HEK293 (cell line): ENCODE results near the gene C6orf141.

ENCODE experiments used
- CTCF ChIA-PET: fragments of 350-600 bp; formaldehyde crosslinking; extraction: SDS; loops from one replicate; lab custom pipeline; 2021; ENCODE audit warnings: antibody characterized with exemption; lab: Yijun Ruan, JAX
- POLR2A ChIA-PET: fragments of 300-600 bp; formaldehyde crosslinking; extraction: SDS; loops from one replicate; lab custom pipeline; 2020; ENCODE audit warnings: antibody characterized with exemption, inconsistent platforms; lab: Yijun Ruan, JAX
- H3K27ac ChIP-seq: fragments of 200-500 bp; sonication (Bioruptor generic); 2 replicates; pipeline ENCODE4 v1.5.1; 2014; ENCODE audit warnings: low read depth, low read length, control low read depth, inconsistent platforms; ENCODE audit errors: extremely low read depth
- H3K36me3 ChIP-seq, 2 experiments: fragments of 200-500 bp in 1 of 2; sonication (Bioruptor generic) in 1 of 2; 1 replicate in 1 of 2; 2 replicates in 1 of 2; pipeline ENCODE4 v1.5.1; 2014 to 2017; ENCODE audit warnings: inconsistent platforms in 2 of 2, low read length in 2 of 2; ENCODE audit not compliant: control insufficient read depth in 2 of 2, insufficient read depth in 1 of 2
- H3K4me1 ChIP-seq: fragments of 200-500 bp; sonication (Bioruptor generic); 2 replicates; pipeline ENCODE4 v1.5.1; 2014; ENCODE audit warnings: mild to moderate bottlenecking, low read length, inconsistent platforms; ENCODE audit not compliant: control insufficient read depth, insufficient read depth
- H3K4me3 ChIP-seq: 2 replicates; pipeline ENCODE4 v1.5.1; 2011; ENCODE audit warnings: low read depth, mild to moderate bottlenecking, control low read depth, low read length, moderate library complexity
- H3K9me3 ChIP-seq: fragments of 200-500 bp; sonication (Bioruptor generic); 2 replicates; pipeline ENCODE4 v1.5.1; 2014; ENCODE audit warnings: low read depth, low read length, inconsistent platforms; ENCODE audit not compliant: control insufficient read depth, insufficient read depth
- EGR2 ChIP-seq: fragments of 450-650 bp; formaldehyde crosslinking; IDR thresholded peaks from 2 replicates; pipeline ENCODE4 v1.5.1; 2016; ENCODE audit warnings: low read depth, missing biosample characterization, missing genetic modification characterization
- GFI1B ChIP-seq: fragments of 450-650 bp; formaldehyde crosslinking; IDR thresholded peaks from 2 replicates; pipeline ENCODE4 v1.5.1; 2016; ENCODE audit warnings: missing biosample characterization, missing genetic modification characterization
- GLIS2 ChIP-seq: fragments of 450-650 bp; formaldehyde crosslinking; IDR thresholded peaks from 2 replicates; pipeline ENCODE4 v1.5.1; 2016; ENCODE audit warnings: missing biosample characterization, missing genetic modification characterization
- KLF8 ChIP-seq: fragments of 450-650 bp; formaldehyde crosslinking; IDR thresholded peaks from 2 replicates; pipeline ENCODE4 v1.5.1; 2016; ENCODE audit warnings: missing biosample characterization, missing genetic modification characterization
- OSR2 ChIP-seq: fragments of 450-650 bp; formaldehyde crosslinking; IDR thresholded peaks from 2 replicates; pipeline ENCODE4 v1.5.1; 2016; ENCODE audit warnings: missing biosample characterization, missing genetic modification characterization
- PRDM1 ChIP-seq: fragments of 450-650 bp; formaldehyde crosslinking; IDR thresholded peaks from 2 replicates; pipeline ENCODE4; 2016; ENCODE audit warnings: missing biosample characterization, missing genetic modification characterization
- SCRT1 ChIP-seq: fragments of 450-650 bp; formaldehyde crosslinking; IDR thresholded peaks from 2 replicates; pipeline ENCODE4 v1.5.1; 2016; ENCODE audit warnings: missing biosample characterization, missing genetic modification characterization, borderline replicate concordance
- SETDB1 ChIP-seq: IDR thresholded peaks from one replicate; pipeline ENCODE4 v1.6.1; 2017; ENCODE audit warnings: mild to moderate bottlenecking, low read length, moderate library complexity, mixed read lengths; ENCODE audit not compliant: insufficient read length
- ZBTB20 ChIP-seq: fragments of 450-650 bp; formaldehyde crosslinking; IDR thresholded peaks from 2 replicates; pipeline ENCODE4 v1.5.1; 2016; ENCODE audit warnings: missing biosample characterization, missing genetic modification characterization
- ZFHX2 ChIP-seq: fragments of 450-650 bp; formaldehyde crosslinking; conservative IDR thresholded peaks from 2 replicates; pipeline ENCODE4 v1.5.1; 2016; ENCODE audit warnings: missing biosample characterization, missing genetic modification characterization
- ZFP41 ChIP-seq: fragments of 450-650 bp; formaldehyde crosslinking; IDR thresholded peaks from 2 replicates; pipeline ENCODE4 v1.5.1; 2016; ENCODE audit warnings: missing biosample characterization, missing genetic modification characterization, borderline replicate concordance
- ZNF146 ChIP-seq: fragments of 450-650 bp; formaldehyde crosslinking; IDR thresholded peaks from 2 replicates; pipeline ENCODE4 v1.5.1; 2016; ENCODE audit warnings: missing biosample characterization, missing genetic modification characterization
- ZNF174 ChIP-seq: fragments of 450-650 bp; formaldehyde crosslinking; IDR thresholded peaks from 2 replicates; pipeline ENCODE4 v1.5.0; 2017; ENCODE audit warnings: missing biosample characterization, mild to moderate bottlenecking, missing genetic modification characterization
- ZNF175 ChIP-seq: fragments of 450-650 bp; formaldehyde crosslinking; IDR thresholded peaks from 2 replicates; pipeline ENCODE4 v1.5.1; 2016; ENCODE audit warnings: missing biosample characterization, missing genetic modification characterization
- ZNF239 ChIP-seq: fragments of 450-650 bp; formaldehyde crosslinking; IDR thresholded peaks from 2 replicates; pipeline ENCODE4 v1.5.1; 2016; ENCODE audit warnings: missing biosample characterization, missing genetic modification characterization
- ZNF324 ChIP-seq: fragments of 450-650 bp; formaldehyde crosslinking; IDR thresholded peaks from 2 replicates; pipeline ENCODE4 v1.5.1; 2016; ENCODE audit warnings: missing biosample characterization, missing genetic modification characterization
- ZNF366 ChIP-seq: fragments of 450-650 bp; formaldehyde crosslinking; conservative IDR thresholded peaks from 2 replicates; pipeline ENCODE4 v1.5.1; 2016; ENCODE audit warnings: missing biosample characterization, missing genetic modification characterization
- ZNF529 ChIP-seq: fragments of 450-650 bp; formaldehyde crosslinking; IDR thresholded peaks from 2 replicates; pipeline ENCODE4 v1.5.1; 2017; ENCODE audit warnings: missing genetic modification characterization, missing biosample characterization; ENCODE audit not compliant: insufficient replicate concordance
- ZNF530 ChIP-seq: fragments of 450-650 bp; formaldehyde crosslinking; IDR thresholded peaks from 2 replicates; pipeline ENCODE4 v1.5.1; 2016; ENCODE audit warnings: low read depth, missing biosample characterization, missing genetic modification characterization
- ZNF677 ChIP-seq: fragments of 450-650 bp; IDR thresholded peaks from 2 replicates; pipeline ENCODE4 v1.5.0; 2018; ENCODE audit warnings: missing biosample characterization, mild to moderate bottlenecking, missing genetic modification characterization, moderate library complexity
- ZNF76 ChIP-seq: fragments of 450-650 bp; formaldehyde crosslinking; IDR thresholded peaks from 2 replicates; pipeline ENCODE4; 2016; ENCODE audit warnings: low read depth, missing biosample characterization, missing genetic modification characterization, borderline replicate concordance
- ZNF830 ChIP-seq: fragments of 450-650 bp; IDR thresholded peaks from 2 replicates; pipeline ENCODE4 v1.5.0; 2018; ENCODE audit warnings: missing biosample characterization, missing genetic modification characterization, low read depth, mild to moderate bottlenecking, moderate library complexity
- TF ChIP-seq, protein P1 (sequence below): fragments of 450-650 bp; formaldehyde crosslinking; IDR thresholded peaks from 2 replicates; pipeline ENCODE4 v1.5.1; 2016; ENCODE audit warnings: missing biosample characterization, missing genetic modification characterization
- TF ChIP-seq, protein P2 (sequence below): fragments of 450-650 bp; formaldehyde crosslinking; IDR thresholded peaks from 2 replicates; pipeline ENCODE4 v1.5.1; 2016; ENCODE audit warnings: missing biosample characterization, missing genetic modification characterization
- TF ChIP-seq, protein P3 (sequence below): fragments of 450-650 bp; formaldehyde crosslinking; IDR thresholded peaks from 2 replicates; pipeline ENCODE4 v1.5.1; 2017; ENCODE audit warnings: missing biosample characterization, missing genetic modification characterization
- TF ChIP-seq, protein P4 (sequence below): fragments of 450-650 bp; formaldehyde crosslinking; IDR thresholded peaks from 2 replicates; pipeline ENCODE4 v1.5.1; 2016; ENCODE audit warnings: missing biosample characterization, missing genetic modification characterization

C6orf141 gene

DNA sequence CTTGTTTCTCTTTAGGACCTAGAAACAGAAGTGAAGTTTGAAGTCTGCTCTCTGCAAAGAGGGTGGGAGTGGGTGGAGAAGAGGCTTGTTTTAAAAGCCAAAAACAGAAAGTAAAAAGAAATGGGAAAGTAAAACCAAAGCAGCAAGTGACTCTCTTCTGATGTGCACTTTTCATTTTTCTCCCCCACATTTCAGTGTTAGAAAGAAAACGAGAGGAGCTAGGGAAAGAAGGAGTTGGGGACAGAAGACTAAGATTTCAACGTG, 1.3 kb downstream of the C6orf141 start:
- TF ChIP-seq EGR2 (tag by site-specific recombination) (peak; percentile 30; the same call in 1 of the 2 replicates), PRDM1 (peak; percentile 97), ZFHX2 (peak; percentile 35), ZNF324 (tag by site-specific recombination) (no peak)
- POLR2A ChIA-PET: interaction anchor here (2.0 to 5.0 kb wide), 2 partner anchors 10 to 21 kb away, joined by 7 to 39 read pairs; no protein-coding TSS in a partner anchor
- H3K4me3 ChIP-seq: peak overlapping the region; percentile 75
- CTCF ChIA-PET: interaction anchor here (0.6 to 5.2 kb wide), 7 partner anchors 10 to 1008 kb away, joined by 3 to 30 read pairs (median 4); no protein-coding TSS in a partner anchor
- H3K9me3 ChIP-seq: no peaks in the 10 kb centered on the region
- H3K36me3 ChIP-seq: peaks cover 0 to 4% of the 10 kb centered on the region in 2 experiments; a peak in 1 of 3 replicates
- H3K4me1 ChIP-seq: peaks cover 5% of the 10 kb centered on the region; the same call in 1 of the 2 replicates
- H3K27ac ChIP-seq: no peak overlapping the region; the same call in 1 of the 2 replicates

DNA sequence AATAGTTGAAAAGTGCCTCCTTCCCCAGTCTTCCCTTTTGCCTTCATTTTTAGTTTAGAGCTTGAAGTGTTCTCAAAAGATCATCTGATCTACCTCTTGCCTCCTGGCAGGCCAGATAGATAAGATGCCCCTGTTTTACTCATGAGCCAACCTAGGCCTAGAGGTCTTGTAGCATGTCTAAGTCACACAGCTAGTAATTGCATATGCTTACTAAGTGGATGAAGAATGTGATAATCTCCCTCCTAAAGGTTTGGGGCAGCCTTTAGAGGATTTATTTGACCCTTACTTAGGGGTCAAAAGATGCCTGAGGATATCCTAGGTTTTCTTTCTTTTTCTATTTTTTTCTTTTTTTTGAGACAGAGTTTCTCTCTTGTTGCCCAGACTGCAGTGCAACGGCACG, 2.1 kb downstream of the C6orf141 start:
- no peak overlapping the region for H3K27ac ChIP-seq

DNA sequence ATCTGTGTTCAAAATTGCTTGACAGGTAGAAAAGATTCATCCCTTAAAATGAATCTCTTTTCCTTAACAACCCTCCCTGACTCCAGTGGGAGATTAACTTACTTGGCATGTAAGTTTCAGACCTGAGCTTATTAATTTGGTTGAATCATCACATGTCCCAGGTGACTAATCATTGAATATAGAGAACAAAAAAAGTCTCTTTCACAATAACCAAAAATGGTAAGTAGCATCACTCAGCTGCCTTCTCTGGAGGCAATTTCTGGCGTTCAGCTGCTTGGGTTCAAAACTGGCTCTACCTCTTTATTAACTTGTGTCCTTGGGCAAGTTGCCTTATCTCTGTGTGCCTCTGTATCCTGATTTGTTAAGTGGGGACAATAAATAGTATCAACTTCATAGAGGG, 2.9 kb downstream of the C6orf141 start:
- no peak for TF ChIP-seq ZFHX2
- 0 out of 2 replicates have a peak, but pooled peaks have one; percentile 9 for TF ChIP-seq ZNF366
- TF ChIP-seq OSR2: 0 out of 2 replicates have a peak, but pooled peaks have one; percentile 25
- Histone ChIP-seq H3K4me3 (peak overlapping the region; percentile 3; the same call in 1 of the 2 replicates), H3K4me1 (peaks cover 5% of the 10 kb centered on the region; the same call in 1 of the 2 replicates), H3K9me3 (no peaks in the 10 kb centered on the region), H3K36me3 (peaks cover 0 to 9% of the 10 kb centered on the region in 2 experiments; a peak in 1 of 3 replicates), H3K27ac (no peak overlapping the region)
- ChIA-PET CTCF (interaction anchor here (0.5 to 2.0 kb wide), 5 partner anchors 9 to 1772 kb away, joined by 3 to 15 read pairs (median 4); no protein-coding TSS in a partner anchor), POLR2A (interaction anchor here (0.6 to 5.0 kb wide), 2 partner anchors 12 to 16 kb away, joined by 3 to 39 read pairs; no protein-coding TSS in a partner anchor)

More for the DNA sequence above, 2.1 kb downstream of the C6orf141 start:
- Histone ChIP-seq H3K36me3 (peaks cover 0 to 4% of the 10 kb centered on the region in 2 experiments; a peak in 1 of 3 replicates), H3K4me3 (peak overlapping the region; percentile 75), H3K9me3 (no peaks in the 10 kb centered on the region), H3K4me1 (peaks cover 5% of the 10 kb centered on the region; the same call in 1 of the 2 replicates)
- ChIA-PET CTCF (interaction anchor here (0.7 to 1.6 kb wide), 5 partner anchors 19 to 99 kb away, joined by 3 to 10 read pairs (median 4); no protein-coding TSS in a partner anchor), POLR2A (interaction anchor here (5.0 kb wide), 1 partner anchor 11 kb away, joined by 39 read pairs; no protein-coding TSS in a partner anchor)
- TF ChIP-seq ZNF174 (no peak), ZFP41 (tag by site-specific recombination) (no peak), ZNF529 (tag by site-specific recombination) (no peak), GLIS2 (tag by site-specific recombination) (no peak), SETDB1 (no peak), ZNF677 (no peak), GFI1B (tag by site-specific recombination) (no peak), ZNF76 (no peak), ZNF146 (tag by site-specific recombination) (no peak), ZNF530 (no peak), SCRT1 (tag by site-specific recombination) (no peak), ZNF239 (tag by site-specific recombination) (no peak), ZBTB20 (no peak), KLF8 (tag by site-specific recombination) (no peak), ZNF175 (tag by site-specific recombination) (no peak), ZNF830 (tag by site-specific recombination) (no peak)
- TF ChIP-seq, protein P1, sequence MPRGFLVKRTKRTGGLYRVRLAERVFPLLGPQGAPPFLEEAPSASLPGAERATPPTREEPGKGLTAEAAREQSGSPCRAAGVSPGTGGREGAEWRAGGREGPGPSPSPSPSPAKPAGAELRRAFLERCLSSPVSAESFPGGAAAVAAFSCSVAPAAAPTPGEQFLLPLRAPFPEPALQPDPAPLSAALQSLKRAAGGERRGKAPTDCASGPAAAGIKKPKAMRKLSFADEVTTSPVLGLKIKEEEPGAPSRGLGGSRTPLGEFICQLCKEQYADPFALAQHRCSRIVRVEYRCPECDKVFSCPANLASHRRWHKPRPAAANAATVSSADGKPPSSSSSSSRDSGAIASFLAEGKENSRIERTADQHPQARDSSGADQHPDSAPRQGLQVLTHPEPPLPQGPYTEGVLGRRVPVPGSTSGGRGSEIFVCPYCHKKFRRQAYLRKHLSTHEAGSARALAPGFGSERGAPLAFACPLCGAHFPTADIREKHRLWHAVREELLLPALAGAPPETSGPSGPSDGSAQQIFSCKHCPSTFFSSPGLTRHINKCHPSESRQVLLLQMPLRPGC: no peak
- TF ChIP-seq, protein P2, sequence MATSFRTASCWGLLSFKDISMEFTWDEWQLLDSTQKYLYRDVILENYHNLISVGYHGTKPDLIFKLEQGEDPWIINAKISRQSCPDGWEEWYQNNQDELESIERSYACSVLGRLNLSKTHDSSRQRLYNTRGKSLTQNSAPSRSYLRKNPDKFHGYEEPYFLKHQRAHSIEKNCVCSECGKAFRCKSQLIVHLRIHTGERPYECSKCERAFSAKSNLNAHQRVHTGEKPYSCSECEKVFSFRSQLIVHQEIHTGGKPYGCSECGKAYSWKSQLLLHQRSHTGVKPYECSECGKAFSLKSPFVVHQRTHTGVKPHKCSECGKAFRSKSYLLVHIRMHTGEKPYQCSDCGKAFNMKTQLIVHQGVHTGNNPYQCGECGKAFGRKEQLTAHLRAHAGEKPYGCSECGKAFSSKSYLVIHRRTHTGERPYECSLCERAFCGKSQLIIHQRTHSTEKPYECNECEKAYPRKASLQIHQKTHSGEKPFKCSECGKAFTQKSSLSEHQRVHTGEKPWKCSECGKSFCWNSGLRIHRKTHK: no peak
- TF ChIP-seq, protein P3, sequence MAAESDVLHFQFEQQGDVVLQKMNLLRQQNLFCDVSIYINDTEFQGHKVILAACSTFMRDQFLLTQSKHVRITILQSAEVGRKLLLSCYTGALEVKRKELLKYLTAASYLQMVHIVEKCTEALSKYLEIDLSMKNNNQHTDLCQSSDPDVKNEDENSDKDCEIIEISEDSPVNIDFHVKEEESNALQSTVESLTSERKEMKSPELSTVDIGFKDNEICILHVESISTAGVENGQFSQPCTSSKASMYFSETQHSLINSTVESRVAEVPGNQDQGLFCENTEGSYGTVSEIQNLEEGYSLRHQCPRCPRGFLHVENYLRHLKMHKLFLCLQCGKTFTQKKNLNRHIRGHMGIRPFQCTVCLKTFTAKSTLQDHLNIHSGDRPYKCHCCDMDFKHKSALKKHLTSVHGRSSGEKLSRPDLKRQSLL (tag by site-specific recombination): no peak
- TF ChIP-seq, protein P4, sequence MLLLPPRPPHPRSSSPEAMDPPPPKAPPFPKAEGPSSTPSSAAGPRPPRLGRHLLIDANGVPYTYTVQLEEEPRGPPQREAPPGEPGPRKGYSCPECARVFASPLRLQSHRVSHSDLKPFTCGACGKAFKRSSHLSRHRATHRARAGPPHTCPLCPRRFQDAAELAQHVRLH (tag by site-specific recombination): no peak
